ENCODE data around the gene RAB1B.
A peak's percentile ranks its signal among the peaks of the same experiment; 100 is the strongest.
"Not testable (repeated sequence)": the region's sequence is repeated elsewhere in the genome, so short reads cannot be mapped to it uniquely, and the experiment has no call there.

Gene RAB1B

GRCh38 chr11:66239998-66240780 is 28.2 kb upstream of the RAB1B start:
- DNase-seq = no peak

- DNase-seq = no peak
Measured at GRCh38 chr11:66240781-66241136, 27.7 kb upstream of the RAB1B start.

- DNase-seq = no peak
Measured at GRCh38 chr11:66242095-66242765, 26.2 kb upstream of the RAB1B start.

GRCh38 chr11:66243782-66244535 is 24.5 kb upstream of the RAB1B start:
- peak in 1 of 5 experiments; percentile 22 for DNase-seq

- no peak for DNase-seq
Measured at GRCh38 chr11:66247295-66247694, 21.1 kb upstream of the RAB1B start.

GRCh38 chr11:66247801-66248200 is 20.6 kb upstream of the RAB1B start:
- DNase-seq = no peak

- no peak for DNase-seq
Measured at GRCh38 chr11:66248903-66249302, 19.5 kb upstream of the RAB1B start.

- DNase-seq = no peak
Measured at GRCh38 chr11:66251809-66252208, 16.6 kb upstream of the RAB1B start.

- not testable (repeated sequence) for DNase-seq
Measured at GRCh38 chr11:66253081-66253480, 15.4 kb upstream of the RAB1B start.

GRCh38 chr11:66258473-66258893 is 10.0 kb upstream of the RAB1B start:
- no peak for DNase-seq

GRCh38 chr11:66259225-66259624 is 9.2 kb upstream of the RAB1B start:
- no peak for DNase-seq

GRCh38 chr11:66259956-66260355 is 8.5 kb upstream of the RAB1B start:
- no peak for DNase-seq

- DNase-seq = no peak
Measured at GRCh38 chr11:66261578-66261977, 6.9 kb upstream of the RAB1B start.

- no peak for DNase-seq
Measured at GRCh38 chr11:66262191-66262590, 6.2 kb upstream of the RAB1B start.

- no peak for DNase-seq
Measured at GRCh38 chr11:66262696-66263095, 5.7 kb upstream of the RAB1B start.

- no peak for DNase-seq
Measured at GRCh38 chr11:66263231-66263630, 5.2 kb upstream of the RAB1B start.

GRCh38 chr11:66263785-66264184 is 4.7 kb upstream of the RAB1B start:
- no peak for DNase-seq

GRCh38 chr11:66264383-66264782 is 4.1 kb upstream of the RAB1B start:
- no peak for DNase-seq

- DNase-seq = peak in 1 of 5 experiments; percentile 32
Measured at GRCh38 chr11:66264914-66265313, 3.5 kb upstream of the RAB1B start.

GRCh38 chr11:66265531-66266377 is 2.7 kb upstream of the RAB1B start:
- no peak for DNase-seq

- DNase-seq = no peak
Measured at GRCh38 chr11:66266378-66267038, 1.9 kb upstream of the RAB1B start.

GRCh38 chr11:66267039-66267378 is 1.4 kb upstream of the RAB1B start:
- no peak for DNase-seq
